Measurements from ENCODE around the gene GRAP2.
"Not testable (repeated sequence)": the region's sequence is repeated elsewhere in the genome, so short reads cannot be mapped to it uniquely, and the experiment has no call there.

Gene GRAP2

GRCh38 chr22:39970742-39971141, 69.9 kb downstream of the GRAP2 start:
- DNase-seq = no peak

GRCh38 chr22:39972641-39973040, 71.8 kb downstream of the GRAP2 start:
- no peak for DNase-seq

- DNase-seq = no peak
Measured at GRCh38 chr22:39973656-39974055, 72.8 kb downstream of the GRAP2 start.

- DNase-seq = no peak
Measured at GRCh38 chr22:39974065-39974464, 73.2 kb downstream of the GRAP2 start.

DNA sequence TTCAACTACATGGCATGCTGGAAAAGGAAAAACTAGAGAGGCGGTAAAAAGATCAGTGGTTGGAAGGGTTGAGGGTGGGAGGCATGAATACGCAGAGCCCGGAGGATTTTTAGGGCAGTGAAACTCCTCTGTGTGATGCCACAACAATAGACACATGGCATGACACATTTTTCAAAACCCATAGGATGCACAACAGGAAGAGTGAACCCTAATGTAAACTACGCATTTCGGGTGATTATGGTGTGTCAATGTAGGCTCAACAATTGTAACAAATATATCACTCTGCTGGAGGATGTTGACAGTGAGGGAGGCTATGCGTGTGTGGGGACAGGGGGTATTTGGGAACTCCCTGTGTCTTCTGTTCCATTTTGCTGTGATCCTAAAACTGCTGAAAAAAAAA, 78.2 kb downstream of the GRAP2 start:
- DNase-seq = no peak

- no peak for DNase-seq
Measured at GRCh38 chr22:39979458-39979857, 78.6 kb downstream of the GRAP2 start.

DNA sequence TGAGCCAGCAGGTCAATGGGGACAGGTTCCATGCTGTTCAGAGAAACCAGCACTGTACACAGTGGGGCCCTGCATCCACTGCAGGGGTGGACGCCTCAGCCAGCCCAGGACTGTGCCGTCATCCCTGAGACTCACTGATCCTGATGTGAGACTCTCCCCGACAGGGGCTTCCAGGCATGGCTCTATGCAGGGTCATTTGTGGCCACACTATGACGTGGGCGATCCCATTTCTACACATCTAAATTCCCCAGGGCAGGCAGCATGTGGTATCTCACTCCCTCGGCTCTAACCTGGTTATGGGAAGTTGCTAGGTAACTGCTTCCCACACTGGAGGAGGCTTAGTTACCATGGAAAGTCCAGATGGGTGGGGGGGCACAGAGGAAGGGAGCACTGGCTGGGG, 79.7 kb downstream of the GRAP2 start:
- DNase-seq = no peak

GRCh38 chr22:39983346-39983745, 82.5 kb downstream of the GRAP2 start:
- no peak for DNase-seq

- no peak for DNase-seq
Measured at GRCh38 chr22:39984006-39984405, 83.1 kb downstream of the GRAP2 start.

DNA sequence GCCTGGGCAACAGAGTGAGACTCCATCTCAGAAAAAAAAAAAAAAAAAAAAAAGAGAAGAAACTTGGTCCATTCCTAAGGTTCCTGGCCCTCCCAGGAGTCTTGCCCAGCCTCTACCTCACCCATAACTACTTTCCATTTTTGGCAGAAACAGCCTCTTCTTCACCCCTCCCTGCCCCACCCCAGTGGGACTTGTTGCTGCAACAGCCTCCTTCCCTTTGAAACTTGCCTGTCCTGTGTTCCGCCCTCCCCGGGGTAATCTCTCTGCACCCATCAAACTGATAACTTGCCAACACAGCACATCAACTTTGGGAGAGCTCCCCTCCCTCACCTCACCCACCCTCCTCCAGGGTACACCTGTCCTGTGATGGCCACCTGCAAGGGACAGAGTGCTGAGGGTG, 83.9 kb downstream of the GRAP2 start:
- no peak for DNase-seq

DNA sequence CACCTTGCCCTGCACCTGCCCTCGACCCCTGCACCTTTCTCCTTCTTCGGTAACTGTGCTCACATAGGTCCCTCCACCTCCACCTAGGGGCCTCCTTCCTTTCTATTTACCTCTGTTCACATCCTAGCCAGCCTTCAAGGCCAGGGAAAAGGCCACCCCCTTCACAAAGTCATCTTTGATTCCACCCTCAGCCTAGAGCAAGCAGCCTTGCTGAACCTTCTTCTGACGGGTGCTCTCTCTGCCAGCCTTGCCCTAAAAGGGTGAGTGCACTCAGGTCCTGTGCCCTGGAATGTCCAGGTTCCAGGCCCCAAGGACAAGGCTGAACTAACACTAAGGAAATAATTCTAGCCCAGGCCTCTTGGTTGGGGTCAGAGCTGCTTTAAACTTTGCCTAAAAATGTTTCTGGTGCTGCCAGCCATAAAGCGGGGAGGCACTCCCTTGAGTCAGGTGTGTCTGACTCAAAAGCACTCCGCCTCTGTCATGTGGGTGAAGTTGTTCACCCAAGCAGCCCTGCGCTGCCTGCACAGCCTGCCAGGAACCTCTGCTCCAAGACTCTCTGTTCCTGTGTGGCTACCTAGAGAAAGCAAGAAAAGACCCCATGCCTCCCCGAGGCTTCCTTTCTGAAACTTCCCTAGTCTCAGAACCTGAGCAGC, 84.6 kb downstream of the GRAP2 start:
- no peak for DNase-seq

DNA sequence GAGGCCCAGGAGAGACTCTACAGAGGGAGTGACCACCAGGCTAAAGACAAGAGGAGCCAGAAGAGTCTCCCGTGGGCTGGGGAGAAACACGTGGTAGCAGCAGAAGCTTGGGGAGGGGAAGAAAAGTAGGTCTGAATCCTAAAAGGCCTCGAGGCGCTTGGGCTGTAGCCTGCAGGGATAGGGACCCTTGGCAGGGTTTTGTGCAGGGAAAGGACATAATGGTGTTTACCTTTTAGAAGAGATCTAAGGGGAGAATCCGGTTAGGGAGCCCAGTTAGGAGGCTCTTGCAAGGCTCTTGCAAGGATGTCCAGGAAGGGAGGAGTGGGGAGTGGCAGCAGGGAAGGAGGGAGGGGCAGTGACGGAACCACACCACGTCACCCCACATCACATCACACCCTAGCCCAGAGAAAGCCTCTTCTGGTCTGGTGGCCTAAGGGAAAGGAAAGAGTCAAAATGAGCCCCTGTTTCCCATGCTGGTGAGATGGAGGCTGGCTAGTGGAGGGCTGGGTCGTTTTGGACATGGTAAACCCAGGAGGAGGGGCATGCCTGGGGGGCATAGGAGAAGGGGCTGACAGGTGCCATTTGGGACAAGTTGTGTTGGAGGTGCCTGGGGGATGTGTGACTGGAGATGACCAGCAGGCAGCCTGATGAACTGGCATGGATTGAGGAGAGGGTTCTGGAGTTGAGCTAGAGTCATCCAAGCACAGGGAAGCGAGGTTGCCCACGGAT, 87.7 kb downstream of the GRAP2 start:
- DNase-seq = no peak

DNA sequence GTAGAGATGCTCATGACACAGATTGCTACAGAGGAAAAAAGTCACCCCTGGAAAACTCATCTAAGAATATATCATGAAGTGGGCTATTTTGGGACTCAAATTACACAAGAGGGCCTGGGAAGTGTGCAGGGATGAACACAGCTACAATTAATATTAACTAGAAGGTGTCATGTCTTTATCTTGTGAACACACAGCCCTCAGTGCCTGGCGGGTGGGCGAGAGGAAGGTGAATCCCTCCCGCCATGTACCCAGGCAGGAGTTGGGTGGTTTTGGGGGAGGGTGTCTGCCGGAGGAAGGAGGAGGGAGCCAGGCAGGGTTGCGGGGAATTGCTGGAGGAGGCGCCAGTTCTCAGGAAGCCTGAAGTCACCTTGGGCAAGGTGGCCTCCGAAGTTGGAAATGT, 88.7 kb downstream of the GRAP2 start:
- no peak for DNase-seq

DNA sequence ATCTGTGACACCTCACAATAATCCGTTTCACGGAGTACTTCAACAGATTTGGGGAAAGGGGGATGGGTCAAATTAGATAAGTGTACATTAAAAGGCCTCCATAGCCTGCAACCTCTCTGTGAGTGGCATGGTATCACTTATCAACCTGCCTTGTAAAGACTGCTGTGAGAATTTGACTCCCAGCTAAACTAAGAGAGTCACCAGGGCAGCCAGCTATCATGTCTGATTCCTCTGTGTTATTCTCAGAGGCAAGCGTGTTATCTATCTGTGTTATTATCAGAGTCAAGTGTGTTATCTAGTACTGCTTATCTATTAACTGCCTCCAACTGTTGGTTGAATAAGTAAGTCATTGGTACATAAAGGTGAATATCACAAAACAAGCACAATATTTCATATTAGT, 89.8 kb downstream of the GRAP2 start:
- no peak for DNase-seq

GRCh38 chr22:39991159-39991860, 90.4 kb downstream of the GRAP2 start:
- DNase-seq = no peak

DNA sequence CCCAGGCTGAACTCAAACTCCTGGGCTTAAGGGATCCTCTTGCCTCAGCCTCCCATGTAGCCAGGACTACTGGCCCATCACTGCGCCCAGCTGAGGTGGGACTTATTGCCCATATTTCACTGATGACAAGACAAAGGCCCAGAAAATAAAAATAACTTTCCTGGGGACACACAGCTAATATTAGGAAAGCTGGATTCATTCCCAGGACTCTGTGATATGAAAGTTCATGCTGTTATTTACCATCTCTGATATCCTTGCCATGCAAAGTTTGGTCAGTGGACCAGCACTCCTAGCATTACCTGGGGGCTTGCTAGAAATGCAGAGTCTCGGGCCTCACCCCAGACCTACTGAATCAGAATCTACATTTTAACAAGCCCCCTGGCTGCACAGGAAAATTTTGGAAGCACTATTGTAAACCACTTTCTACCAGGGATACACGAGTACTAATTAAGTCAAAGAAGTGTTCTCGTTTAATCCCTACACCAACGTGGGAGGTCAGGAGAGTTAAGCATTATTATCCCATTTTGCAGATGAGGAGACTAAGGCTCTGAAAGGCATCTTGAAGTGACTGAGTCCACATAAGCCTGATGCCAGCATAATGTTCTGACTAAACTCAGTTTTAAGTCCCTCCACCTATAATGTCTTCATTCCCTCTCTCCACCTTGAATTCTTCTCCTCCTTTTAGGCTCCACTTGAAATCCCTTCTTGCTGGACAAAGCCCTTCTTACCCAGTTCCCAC, 91.4 kb downstream of the GRAP2 start:
- DNase-seq = no peak

DNA sequence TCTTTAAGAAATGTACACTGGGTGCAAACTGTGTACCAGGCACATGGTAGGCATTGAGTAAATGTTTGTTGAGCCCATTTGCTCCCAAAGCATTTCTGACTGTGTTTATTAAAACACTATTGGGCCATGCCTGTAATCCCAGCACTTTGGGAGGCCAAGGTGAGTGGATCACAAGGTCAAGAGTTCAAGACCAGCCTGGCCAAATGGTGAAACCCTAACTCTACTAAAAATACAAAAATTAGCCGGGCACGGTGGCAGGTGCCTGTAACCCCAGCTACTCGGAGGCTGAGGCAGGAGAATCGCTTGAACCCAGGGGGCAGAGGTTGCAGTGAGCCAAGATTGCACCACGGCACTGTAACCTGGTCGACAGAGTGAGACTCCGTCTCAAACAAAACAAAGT, 92.0 kb downstream of the GRAP2 start:
- not testable (repeated sequence) for DNase-seq

DNA sequence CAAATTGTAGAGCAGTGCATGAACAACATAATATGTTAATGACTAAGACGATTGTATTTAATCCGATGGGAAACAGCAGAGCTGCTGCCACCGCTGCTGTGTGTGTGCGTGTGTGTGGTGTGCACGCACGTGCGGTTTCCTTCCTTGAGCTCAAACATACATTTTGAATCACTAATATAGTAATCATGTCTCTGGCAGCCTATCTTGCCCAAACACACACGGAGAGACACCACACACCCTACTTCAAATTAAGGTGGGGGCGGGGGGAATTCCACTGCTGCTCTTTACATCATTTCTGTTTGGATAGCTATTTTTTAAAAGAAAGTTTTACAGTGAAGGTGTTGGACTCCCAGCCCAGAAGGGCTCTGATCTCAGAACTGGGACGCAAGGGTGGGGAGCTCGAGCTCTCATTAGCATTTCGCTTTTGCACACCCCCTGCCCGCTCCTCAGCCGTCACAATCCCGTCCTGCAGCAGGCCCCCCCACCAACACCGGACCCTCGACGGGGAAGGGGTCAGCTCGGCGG, 93.2 kb downstream of the GRAP2 start:
- no peak for DNase-seq

- DNase-seq = peak; percentile 35
Measured at GRCh38 chr22:39994566-39995392, 93.9 kb downstream of the GRAP2 start, which contains the start of gene FAM83F. FAM83F (plus strand) TSS chr22:39994954; CDS start chr22:39995043, 89 bp downstream.

- DNase-seq = peak; percentile 16
Measured at GRCh38 chr22:39995393-39996252, 94.7 kb downstream of the GRAP2 start.

DNA sequence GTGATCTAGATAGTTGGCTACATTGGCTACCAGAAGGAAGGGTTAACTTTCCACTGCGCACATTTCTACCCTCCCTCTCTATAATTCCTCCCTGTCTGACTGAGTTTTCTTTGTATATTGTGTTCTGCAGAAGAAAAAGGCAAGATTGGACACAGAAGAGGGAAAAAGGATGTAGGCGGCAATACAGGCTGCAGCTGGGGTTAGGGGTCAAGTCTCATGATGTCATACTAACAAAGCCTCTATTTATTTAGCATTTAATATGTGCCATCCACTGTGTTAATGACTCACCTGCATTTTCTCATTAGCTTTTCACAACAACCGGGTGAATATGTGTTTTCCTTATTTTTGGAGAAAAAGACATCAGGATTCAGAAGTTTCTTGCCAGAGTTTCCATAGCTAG, 95.8 kb downstream of the GRAP2 start:
- no peak for DNase-seq
